SK-N-SH treated with all-trans-retinoic acid at 6 μM for 48 hours (cell line): ENCODE measurements around the gene PLA2G1B.

Experiments used
- ATAC-seq: fragments of 200-7000 bp; cut with Tn5 transposase; 3 replicates; pipeline ENCODE4 v1.9.1; 2020; ENCODE audit warnings: mild to moderate bottlenecking, moderate library complexity
- ARNTL ChIP-seq: fragments of 450-650 bp; formaldehyde crosslinking; IDR thresholded peaks from 2 replicates; pipeline ENCODE4 v1.5.0; 2020; ENCODE audit warnings: low read depth, mild to moderate bottlenecking, moderate library complexity, borderline replicate concordance
- BACH2 ChIP-seq: fragments of 250-450 bp; sonication (Bioruptor Pico); IDR thresholded peaks from 2 replicates; pipeline ENCODE4 v1.9.0; 2021; ENCODE audit warnings: mild to moderate bottlenecking, borderline replicate concordance
- CSDC2 ChIP-seq: fragments of 250-450 bp; sonication (Bioruptor Pico); IDR thresholded peaks from 2 replicates; pipeline ENCODE4 v1.5.0; 2020; ENCODE audit warnings: mild to moderate bottlenecking, moderate library complexity
- ESRRG ChIP-seq: fragments of 250-450 bp; sonication (Bioruptor Pico); IDR thresholded peaks from 2 replicates; pipeline ENCODE4 v1.6.1; 2021; ENCODE audit warnings: mild to moderate bottlenecking
- GLIS3 ChIP-seq: fragments of 250-450 bp; sonication (Bioruptor Pico); IDR thresholded peaks from 2 replicates; pipeline ENCODE4 v1.5.0; 2020; ENCODE audit warnings: mild to moderate bottlenecking, moderate library complexity
- OSR1 ChIP-seq: fragments of 250-450 bp; sonication (Bioruptor Pico); IDR thresholded peaks from 2 replicates; pipeline ENCODE4 v1.8.0; 2022; ENCODE audit warnings: moderate library complexity, mild to moderate bottlenecking, inconsistent platforms
- PPARA ChIP-seq: fragments of 250-450 bp; sonication (Bioruptor Pico); IDR thresholded peaks from 2 replicates; pipeline ENCODE4 v1.5.0; 2020; ENCODE audit warnings: mild to moderate bottlenecking, borderline replicate concordance
- SNAI2 ChIP-seq: fragments of 250-450 bp; sonication (Bioruptor Pico); IDR thresholded peaks from 2 replicates; pipeline ENCODE4 v1.5.0; 2020; ENCODE audit warnings: mild to moderate bottlenecking, moderate library complexity
- TOX ChIP-seq: fragments of 250-450 bp; sonication (Bioruptor Pico); IDR thresholded peaks from 2 replicates; pipeline ENCODE4 v1.8.0; 2021; ENCODE audit warnings: mild to moderate bottlenecking, moderate library complexity, borderline replicate concordance
- TSHZ2 ChIP-seq: fragments of 250-450 bp; sonication (Bioruptor Pico); IDR thresholded peaks from 2 replicates; pipeline ENCODE4 v1.5.0; 2020; ENCODE audit warnings: mild to moderate bottlenecking, moderate library complexity
- ZC3H10 ChIP-seq: fragments of 250-450 bp; sonication (Bioruptor Pico); IDR thresholded peaks from 2 replicates; pipeline ENCODE4 v1.5.1; 2021; ENCODE audit warnings: mild to moderate bottlenecking, moderate library complexity
- ZFP3 ChIP-seq: fragments of 250-450 bp; sonication (Bioruptor Pico); IDR thresholded peaks from 2 replicates; pipeline ENCODE4 v1.5.0; 2020; ENCODE audit warnings: mild to moderate bottlenecking, moderate library complexity
- ZFP30 ChIP-seq: fragments of 450-650 bp; formaldehyde crosslinking; IDR thresholded peaks from 2 replicates; pipeline ENCODE4 v1.5.0; 2022; ENCODE audit warnings: mild to moderate bottlenecking, moderate library complexity
- ZNF70 ChIP-seq: fragments of 450-650 bp; formaldehyde crosslinking; IDR thresholded peaks from 2 replicates; pipeline ENCODE4 v1.5.0; 2020; ENCODE audit warnings: mild to moderate bottlenecking, moderate library complexity
- ZNF8 ChIP-seq: fragments of 450-650 bp; formaldehyde crosslinking; IDR thresholded peaks from 2 replicates; pipeline ENCODE4 v1.5.0; 2020; ENCODE audit warnings: mild to moderate bottlenecking, moderate library complexity
- TF ChIP-seq, protein P1 (sequence below): fragments of 250-450 bp; sonication (Bioruptor Pico); IDR thresholded peaks from 2 replicates; pipeline ENCODE4 v1.5.1; 2020; ENCODE audit warnings: low read depth, mild to moderate bottlenecking, moderate library complexity
- TF ChIP-seq, protein P2 (sequence below): fragments of 250-450 bp; sonication (Bioruptor Pico); IDR thresholded peaks from 2 replicates; pipeline ENCODE4 v1.8.0; 2020; ENCODE audit warnings: mild to moderate bottlenecking, moderate library complexity, borderline replicate concordance
- TF ChIP-seq, protein P3 (sequence below): fragments of 250-450 bp; sonication (Bioruptor Pico); IDR thresholded peaks from 2 replicates; pipeline ENCODE4 v1.5.1; 2021; ENCODE audit warnings: mild to moderate bottlenecking, moderate library complexity

Gene PLA2G1B

DNA sequence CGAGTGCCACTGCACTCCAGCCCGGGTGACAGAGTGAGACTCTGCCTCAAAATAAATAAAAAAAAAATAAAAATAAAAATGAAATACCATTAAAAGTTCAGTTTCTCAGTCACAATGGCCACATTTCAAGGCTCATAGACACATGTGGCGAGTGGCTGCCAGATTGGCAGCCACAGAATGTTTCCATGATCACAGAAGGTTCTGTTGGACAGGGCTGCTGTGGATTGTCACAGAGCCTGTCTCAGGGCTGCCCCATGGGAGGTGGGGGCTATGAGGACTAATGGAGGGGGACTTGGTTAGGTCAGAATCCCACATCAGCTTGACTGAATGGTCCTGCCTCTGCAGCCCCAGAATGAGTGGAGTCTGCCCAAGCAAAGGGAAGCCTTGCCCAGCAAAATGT is 3.8 kb upstream of the PLA2G1B start (continued):
- no peak for TF ChIP-seq TSHZ2 (CRISPR knock-in tag)

- ATAC-seq: no peak
- TF ChIP-seq TOX (CRISPR knock-in tag) (no peak), OSR1 (CRISPR knock-in tag) (no peak), CSDC2 (CRISPR knock-in tag) (no peak), ZNF8 (CRISPR knock-in tag) (no peak), ZNF70 (CRISPR knock-in tag) (no peak), ARNTL (CRISPR knock-in tag) (no peak), ZC3H10 (no peak), ZFP3 (no peak), GLIS3 (CRISPR knock-in tag) (no peak), TSHZ2 (CRISPR knock-in tag) (no peak), ESRRG (no peak), BACH2 (no peak)
- TF ChIP-seq, protein P1, sequence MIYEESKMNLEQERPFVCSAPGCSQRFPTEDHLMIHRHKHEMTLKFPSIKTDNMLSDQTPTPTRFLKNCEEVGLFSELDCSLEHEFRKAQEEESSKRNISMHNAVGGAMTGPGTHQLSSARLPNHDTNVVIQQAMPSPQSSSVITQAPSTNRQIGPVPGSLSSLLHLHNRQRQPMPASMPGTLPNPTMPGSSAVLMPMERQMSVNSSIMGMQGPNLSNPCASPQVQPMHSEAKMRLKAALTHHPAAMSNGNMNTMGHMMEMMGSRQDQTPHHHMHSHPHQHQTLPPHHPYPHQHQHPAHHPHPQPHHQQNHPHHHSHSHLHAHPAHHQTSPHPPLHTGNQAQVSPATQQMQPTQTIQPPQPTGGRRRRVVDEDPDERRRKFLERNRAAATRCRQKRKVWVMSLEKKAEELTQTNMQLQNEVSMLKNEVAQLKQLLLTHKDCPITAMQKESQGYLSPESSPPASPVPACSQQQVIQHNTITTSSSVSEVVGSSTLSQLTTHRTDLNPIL (CRISPR knock-in tag): no peak
- TF ChIP-seq, protein P2, sequence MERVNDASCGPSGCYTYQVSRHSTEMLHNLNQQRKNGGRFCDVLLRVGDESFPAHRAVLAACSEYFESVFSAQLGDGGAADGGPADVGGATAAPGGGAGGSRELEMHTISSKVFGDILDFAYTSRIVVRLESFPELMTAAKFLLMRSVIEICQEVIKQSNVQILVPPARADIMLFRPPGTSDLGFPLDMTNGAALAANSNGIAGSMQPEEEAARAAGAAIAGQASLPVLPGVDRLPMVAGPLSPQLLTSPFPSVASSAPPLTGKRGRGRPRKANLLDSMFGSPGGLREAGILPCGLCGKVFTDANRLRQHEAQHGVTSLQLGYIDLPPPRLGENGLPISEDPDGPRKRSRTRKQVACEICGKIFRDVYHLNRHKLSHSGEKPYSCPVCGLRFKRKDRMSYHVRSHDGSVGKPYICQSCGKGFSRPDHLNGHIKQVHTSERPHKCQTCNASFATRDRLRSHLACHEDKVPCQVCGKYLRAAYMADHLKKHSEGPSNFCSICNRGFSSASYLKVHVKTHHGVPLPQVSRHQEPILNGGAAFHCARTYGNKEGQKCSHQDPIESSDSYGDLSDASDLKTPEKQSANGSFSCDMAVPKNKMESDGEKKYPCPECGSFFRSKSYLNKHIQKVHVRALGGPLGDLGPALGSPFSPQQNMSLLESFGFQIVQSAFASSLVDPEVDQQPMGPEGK: no peak
- TF ChIP-seq, protein P3, sequence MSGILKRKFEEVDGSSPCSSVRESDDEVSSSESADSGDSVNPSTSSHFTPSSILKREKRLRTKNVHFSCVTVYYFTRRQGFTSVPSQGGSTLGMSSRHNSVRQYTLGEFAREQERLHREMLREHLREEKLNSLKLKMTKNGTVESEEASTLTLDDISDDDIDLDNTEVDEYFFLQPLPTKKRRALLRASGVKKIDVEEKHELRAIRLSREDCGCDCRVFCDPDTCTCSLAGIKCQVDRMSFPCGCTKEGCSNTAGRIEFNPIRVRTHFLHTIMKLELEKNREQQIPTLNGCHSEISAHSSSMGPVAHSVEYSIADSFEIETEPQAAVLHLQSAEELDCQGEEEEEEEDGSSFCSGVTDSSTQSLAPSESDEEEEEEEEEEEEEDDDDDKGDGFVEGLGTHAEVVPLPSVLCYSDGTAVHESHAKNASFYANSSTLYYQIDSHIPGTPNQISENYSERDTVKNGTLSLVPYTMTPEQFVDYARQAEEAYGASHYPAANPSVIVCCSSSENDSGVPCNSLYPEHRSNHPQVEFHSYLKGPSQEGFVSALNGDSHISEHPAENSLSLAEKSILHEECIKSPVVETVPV: no peak
Measured at GRCh38 chr12:120328228-120328627, 649 bp upstream of the PLA2G1B start.

DNA sequence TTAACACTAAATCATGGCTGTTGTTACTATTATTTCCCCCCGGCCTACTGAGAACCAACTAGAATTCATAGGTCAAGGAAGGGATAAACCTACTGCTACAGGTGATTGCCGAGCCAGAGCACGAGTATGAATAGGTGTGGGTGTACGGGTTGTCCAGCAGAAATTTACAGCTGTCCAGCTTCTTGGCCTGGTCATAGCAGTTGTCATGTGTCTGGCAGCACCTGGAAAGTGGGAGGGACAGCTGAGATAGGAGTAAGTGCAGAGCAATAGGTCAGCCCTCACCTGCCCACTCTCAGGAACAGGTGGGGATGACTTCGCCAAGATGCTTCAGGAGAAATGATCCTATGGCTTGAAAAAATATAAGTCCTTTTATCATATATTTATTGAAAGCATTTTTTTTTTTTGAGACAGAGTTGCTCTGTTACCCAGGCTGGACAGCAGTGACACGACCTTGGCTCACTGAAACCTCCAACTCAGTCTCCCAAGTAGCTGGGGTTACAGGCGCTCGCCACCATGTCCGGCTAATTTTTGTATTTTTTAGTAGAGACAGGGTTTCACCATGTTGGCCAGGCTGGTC is 2.6 kb downstream of the PLA2G1B start:
- ATAC-seq: no peak
- TF ChIP-seq ZFP3 (no peak), CSDC2 (CRISPR knock-in tag) (no peak), PPARA (CRISPR knock-in tag) (no peak), SNAI2 (CRISPR knock-in tag) (no peak), TOX (CRISPR knock-in tag) (no peak), TSHZ2 (CRISPR knock-in tag) (no peak), ARNTL (CRISPR knock-in tag) (no peak), ZFP30 (CRISPR knock-in tag) (no peak), ZNF8 (CRISPR knock-in tag) (no peak), ZNF70 (CRISPR knock-in tag) (no peak)
- TF ChIP-seq, protein P1 (CRISPR knock-in tag): no peak
- TF ChIP-seq, protein P2: no peak
